Heart left ventricle (tissue), 16 donors: Measurements from ENCODE around the gene ZCCHC7. TPM values are rescaled to one million over a fixed set of nuclear protein-coding genes. Genes with fewer than 3 reads are reported as not detected.

ENCODE experiments used
- ATAC-seq, 4 donors: fragments of 200-7000 bp; cut with Tn5 transposase; one replicate each; pipeline ENCODE4 v1.9.1; 2020 to 2022; ENCODE audit warnings: moderate library complexity in 4 of 4, mild to moderate bottlenecking in 3 of 4, moderate number of reproducible peaks in 1 of 4
- DNase-seq, 5 donors: peaks; one replicate each; pipeline ENCODE4 v3.0.0-alpha.2; 2020
- H3K27ac ChIP-seq, 12 donors: fragments of 200-600 bp; sonication (generic) in 4 of 12; one replicate each; pipeline versions ENCODE4 v1.5.0 to v1.8.0; 2016 to 2022; ENCODE audit warnings: mild to moderate bottlenecking in 2 of 12
- H3K27me3 ChIP-seq, 9 donors: fragments of 200-600 bp; sonication (generic) in 2 of 9; one replicate each; pipeline versions ENCODE4 v1.5.1 to v1.8.0; 2016 to 2022; ENCODE audit warnings: mild to moderate bottlenecking in 3 of 9
- H3K36me3 ChIP-seq, 9 donors: fragments of 200-600 bp; sonication (generic) in 2 of 9; one replicate each; pipeline versions ENCODE4 v1.5.0 to v1.8.0; 2018 to 2022; ENCODE audit warnings: mild to moderate bottlenecking in 2 of 9
- H3K4me1 ChIP-seq, 12 donors: fragments of 200-600 bp; sonication (generic) in 4 of 12; one replicate each; pipeline versions ENCODE4 v1.5.0 to v1.8.0; 2016 to 2022; ENCODE audit warnings: mild to moderate bottlenecking in 3 of 12
- H3K4me3 ChIP-seq, 12 donors: fragments of 200-600 bp; sonication (generic) in 4 of 12; one replicate each; pipeline versions ENCODE4 v1.5.0 to v1.8.0; 2017 to 2022; ENCODE audit warnings: mild to moderate bottlenecking in 9 of 12, moderate library complexity in 4 of 12
- H3K9me3 ChIP-seq, 12 donors: fragments of 200-600 bp; sonication (generic) in 4 of 12; one replicate each; pipeline versions ENCODE4 v1.5.0 to v1.8.0; 2016 to 2022; ENCODE audit warnings: mild to moderate bottlenecking in 1 of 12
- POLR2A ChIP-seq, 2 donors: fragments of 450-650 bp; IDR thresholded peaks; one replicate each; pipeline ENCODE4 v1.6.1; 2017; ENCODE audit warnings: antibody characterized with exemption in 2 of 2, mild to moderate bottlenecking in 2 of 2, moderate library complexity in 2 of 2
- WGBS, 4 donors: extraction: QIAGEN DNeasy Blood & Tissue Kit in 2 of 4; methylation state at CpG; one replicate each; pipeline versions ENCODE4 v1.1.5 to v1.1.7; 2013 to 2018; 5-methylcytosine and 5-hydroxymethylcytosine counted together
- intact Hi-C, 10 donors: fragments of 100-400 bp; cut with DNase I; formaldehyde crosslinking; loops; one replicate each; pipeline versions ENCODE4 v1.11.1 to v1.14.2; 2022
- polyA plus RNA-seq, 2 donors: library from polyadenylated mRNA; stranded (reverse); fragments of 200-250 nt; gene quantifications; one replicate each; pipeline ENCODE4 v1.2.3, GENCODE V29; 2013
- total RNA-seq, 9 donors: library from RNA; depleted of rRNA in 2 of 9; stranded (reverse); fragments of >200 nt in 2 of 9; fragmentation: NEBNext Ultra II Directional in 3 of 9; extraction: Animal tissue kit (Norgen Biotek cat#: 25700) in 3 of 9; gene quantifications; one replicate each; pipeline versions ENCODE4 v1.1.0 to v1.2.4, GENCODE V29; 2016 to 2023
- TF ChIP-seq, protein P1 (sequence below), 12 donors: fragments of 200-600 bp; sonication (generic) in 4 of 12; IDR thresholded peaks; one replicate each; pipeline versions ENCODE4 v1.5.0 to v1.8.0; 2018 to 2022; ENCODE audit warnings: antibody characterized with exemption in 12 of 12, mild to moderate bottlenecking in 5 of 12
- donor health status: ischemic (EF 13 %, LVEDD 7.1; RV severe dilation, severe dysfunction).
- donor health status: healthy with polysubstance abuse.
- donor health status: DM: no; HTN: yes; CAD: no.
- donor health status: DM: no; HTN: no; CAD: no.
- donor health status: ischemic (EF 25% LVEDD 6.9; RV normal size, moderate dysfunction).
- donor health status: ischemic (EF 25% LVEDD 5.7; RV mildly dilated, moderate dysfunction).
- donor health status: healthy.
- donor health status: DM: yes; HTN: yes; CAD: no.
- donor health status: ischemic (EF 35%, LVEDD 5.7; RV mildly dilated, moderate dysfunction).
- donor health status: nonischemic (EF 11% LVEDD 7.7; RV severe dilation, severe dysfunction).
- donor health status: DM: yes; HTN: yes; CAD: no.
- donor health status: PGD.
- donor health status: ischemic (EF 29% LVEDD 5.4; RV normal size, mild dysfunction).
- donor health status: nonischemic (EF 23%, LVEDD 6.1; RV moderate dilation, normal function).

Gene ZCCHC7
- total and polyA plus RNA-seq, 11 donors, result 3.5 to 14.8 (median 8.4) TPM

DNA sequence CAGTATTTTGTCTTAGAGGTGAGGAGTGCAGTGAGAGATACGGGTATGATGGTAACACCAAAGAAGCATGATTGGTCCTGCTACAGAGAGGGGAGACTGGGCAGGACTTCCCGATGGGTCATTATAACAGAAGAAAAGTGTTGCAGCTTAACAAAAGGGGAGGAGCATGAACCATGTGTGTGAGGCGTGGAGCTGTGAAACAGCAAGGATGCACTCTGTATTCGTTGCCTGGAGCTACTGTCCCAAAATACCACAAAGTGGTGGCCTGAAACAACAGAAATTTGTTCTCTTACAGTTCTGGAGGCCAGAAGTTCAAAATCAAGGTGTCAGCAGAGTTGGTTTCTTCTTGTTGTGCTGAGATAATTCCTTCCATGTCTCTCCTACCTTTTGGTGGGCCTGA is 242.8 kb downstream of the ZCCHC7 start:
- Histone ChIP-seq H3K36me3 (peaks cover 0 to 15% (median 0%) of the 10 kb centered on the region in 9 donors), H3K9me3 (no peaks in the 10 kb centered on the region), H3K4me3 (no peak overlapping the region), H3K4me1 (no peaks in the 10 kb centered on the region), H3K27me3 (no peaks in the 10 kb centered on the region), H3K27ac (no peak overlapping the region)
- WGBS, 4 donors, result 86 to 96% (median 95%) methylated on average over 4 of the region's 4 CpGs
- intact Hi-C loops, result no loop called here
- no peak for ATAC-seq
- DNase-seq, result no peak
- TF ChIP-seq, protein P1, sequence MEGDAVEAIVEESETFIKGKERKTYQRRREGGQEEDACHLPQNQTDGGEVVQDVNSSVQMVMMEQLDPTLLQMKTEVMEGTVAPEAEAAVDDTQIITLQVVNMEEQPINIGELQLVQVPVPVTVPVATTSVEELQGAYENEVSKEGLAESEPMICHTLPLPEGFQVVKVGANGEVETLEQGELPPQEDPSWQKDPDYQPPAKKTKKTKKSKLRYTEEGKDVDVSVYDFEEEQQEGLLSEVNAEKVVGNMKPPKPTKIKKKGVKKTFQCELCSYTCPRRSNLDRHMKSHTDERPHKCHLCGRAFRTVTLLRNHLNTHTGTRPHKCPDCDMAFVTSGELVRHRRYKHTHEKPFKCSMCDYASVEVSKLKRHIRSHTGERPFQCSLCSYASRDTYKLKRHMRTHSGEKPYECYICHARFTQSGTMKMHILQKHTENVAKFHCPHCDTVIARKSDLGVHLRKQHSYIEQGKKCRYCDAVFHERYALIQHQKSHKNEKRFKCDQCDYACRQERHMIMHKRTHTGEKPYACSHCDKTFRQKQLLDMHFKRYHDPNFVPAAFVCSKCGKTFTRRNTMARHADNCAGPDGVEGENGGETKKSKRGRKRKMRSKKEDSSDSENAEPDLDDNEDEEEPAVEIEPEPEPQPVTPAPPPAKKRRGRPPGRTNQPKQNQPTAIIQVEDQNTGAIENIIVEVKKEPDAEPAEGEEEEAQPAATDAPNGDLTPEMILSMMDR (IDR thresholded peaks at IDR 0.05), result no peak
- no peak for TF ChIP-seq POLR2A (IDR thresholded peaks at IDR 0.05)

DNA sequence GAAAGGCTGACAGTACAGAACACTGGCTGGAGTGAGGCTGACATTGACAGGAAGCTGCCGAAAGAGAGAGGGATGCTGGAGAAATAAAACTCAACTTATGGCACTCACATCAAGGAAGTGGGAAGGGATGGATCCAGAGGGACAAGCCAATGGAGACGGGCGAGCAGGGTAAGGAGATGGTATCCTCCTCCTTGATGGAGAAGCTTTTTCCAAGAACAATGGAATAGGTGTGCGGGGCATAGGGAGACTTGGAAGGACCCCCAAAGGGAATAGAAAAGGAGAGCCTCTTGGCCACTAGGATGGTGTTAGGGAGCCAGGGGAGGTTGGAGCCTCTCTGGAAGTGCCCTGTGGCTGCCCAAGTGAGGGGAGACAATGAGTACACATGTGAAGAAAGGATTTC is 243.8 kb downstream of the ZCCHC7 start:
- peaks cover 0 to 5% (median 0%) of the 10 kb centered on the region in 9 donors for H3K36me3 ChIP-seq
- DNase-seq, result no peak
- intact Hi-C loops, result no loop called here
- no peak for ATAC-seq
- H3K4me3 ChIP-seq, result no peak overlapping the region
- H3K9me3 ChIP-seq, result no peaks in the 10 kb centered on the region
- H3K27me3 ChIP-seq, result no peaks in the 10 kb centered on the region
- 72 to 76% (median 72%) methylated on average over 4 of the region's 4 CpGs for WGBS, 4 donors
- H3K4me1 ChIP-seq, result no peaks in the 10 kb centered on the region
- H3K27ac ChIP-seq, result no peak overlapping the region
- TF ChIP-seq POLR2A (IDR thresholded peaks at IDR 0.05), result no peak
- TF ChIP-seq, protein P1 (IDR thresholded peaks at IDR 0.05), result no peak

DNA sequence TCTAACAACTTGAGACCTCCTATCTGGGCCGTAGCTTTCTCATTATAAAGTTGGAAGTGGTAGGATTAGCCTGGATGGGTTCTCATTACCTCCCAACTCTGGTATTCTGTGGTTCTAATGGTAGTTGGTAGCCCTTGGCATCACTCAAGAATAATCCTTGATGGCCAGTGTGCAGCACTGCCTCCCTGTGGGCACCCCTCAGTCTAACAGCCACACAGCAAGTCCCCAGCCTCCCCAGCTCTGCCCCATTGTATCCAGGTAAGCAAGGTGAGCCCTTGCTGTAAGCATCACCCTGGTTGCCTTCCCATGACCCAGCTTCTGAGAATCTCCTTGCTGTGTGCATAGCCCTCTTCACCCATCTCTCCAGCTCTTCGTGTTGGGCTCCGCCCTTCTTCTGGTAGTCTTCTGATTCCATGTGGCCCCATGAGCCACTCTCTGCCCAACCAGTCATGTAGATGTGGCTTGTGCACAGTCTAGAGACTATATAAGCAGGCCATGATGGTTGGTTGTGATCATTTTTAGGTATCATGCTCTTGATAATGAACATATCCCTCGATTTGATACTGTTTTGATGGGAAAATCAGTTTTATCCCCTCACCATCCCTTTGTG is 244.5 kb downstream of the ZCCHC7 start:
- TF ChIP-seq, protein P1 (IDR thresholded peaks at IDR 0.05), result peak in 1 of 12 donors; percentile 5
- TF ChIP-seq POLR2A (IDR thresholded peaks at IDR 0.05), result no peak

DNA sequence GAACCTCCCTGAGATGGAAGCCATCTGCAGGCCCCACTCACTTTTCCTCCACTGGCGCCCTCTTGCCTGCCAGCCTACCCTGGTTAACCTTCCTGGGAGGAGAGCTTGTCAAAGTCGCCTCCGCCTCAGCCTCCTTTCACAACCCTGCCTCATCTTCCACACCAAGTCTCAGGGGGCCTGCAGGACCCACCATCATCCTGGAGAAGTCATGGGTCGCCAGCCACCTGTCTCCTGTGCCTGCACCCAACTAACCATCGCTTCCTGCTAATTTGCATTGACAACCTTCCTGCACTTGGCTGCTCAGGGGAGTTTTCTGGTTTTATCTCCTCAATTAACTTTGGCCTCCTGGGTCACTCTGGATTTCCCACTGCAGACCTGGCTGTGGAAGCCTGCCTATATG is 249.3 kb downstream of the ZCCHC7 start:
- Histone ChIP-seq H3K36me3 (no peaks in the 10 kb centered on the region), H3K4me3 (no peak overlapping the region), H3K4me1 (peaks cover 0 to 6% (median 0%) of the 10 kb centered on the region in 12 donors), H3K27me3 (no peaks in the 10 kb centered on the region), H3K9me3 (no peaks in the 10 kb centered on the region), H3K27ac (no peak overlapping the region)
- TF ChIP-seq, protein P1 (IDR thresholded peaks at IDR 0.05), result no peak
- no peak for TF ChIP-seq POLR2A (IDR thresholded peaks at IDR 0.05)
- no peak for ATAC-seq
- intact Hi-C loops, result no loop called here
- 94 to 98% (median 96%) methylated on average over 5 of the region's 5 CpGs for WGBS, 4 donors
- no peak for DNase-seq

More for the DNA sequence above, 244.5 kb downstream of the ZCCHC7 start:
- WGBS, 4 donors, result 90 to 95% (median 91%) methylated on average over 4 of the region's 4 CpGs
- no peak for DNase-seq
- H3K9me3 ChIP-seq, result no peaks in the 10 kb centered on the region
- intact Hi-C loops, result no loop called here
- no peaks in the 10 kb centered on the region for H3K36me3 ChIP-seq
- no peak overlapping the region for H3K27ac ChIP-seq
- H3K4me3 ChIP-seq, result no peak overlapping the region
- no peaks in the 10 kb centered on the region for H3K27me3 ChIP-seq
- H3K4me1 ChIP-seq, result no peaks in the 10 kb centered on the region
- no peak for ATAC-seq
